Putamen (tissue), 1 donor: ENCODE measurements around the gene SIAH1.
A peak's percentile ranks its signal among the peaks of the same experiment; 100 is the strongest.
"Not testable (repeated sequence)": the region's sequence is repeated elsewhere in the genome, so short reads cannot be mapped to it uniquely, and the experiment has no call there.

ENCODE experiments used
- DNase-seq: peaks from one replicate; pipeline ENCODE4 v3.0.0-alpha.2; 2016; ENCODE audit warnings: low spot score

The SIAH1 gene

DNA sequence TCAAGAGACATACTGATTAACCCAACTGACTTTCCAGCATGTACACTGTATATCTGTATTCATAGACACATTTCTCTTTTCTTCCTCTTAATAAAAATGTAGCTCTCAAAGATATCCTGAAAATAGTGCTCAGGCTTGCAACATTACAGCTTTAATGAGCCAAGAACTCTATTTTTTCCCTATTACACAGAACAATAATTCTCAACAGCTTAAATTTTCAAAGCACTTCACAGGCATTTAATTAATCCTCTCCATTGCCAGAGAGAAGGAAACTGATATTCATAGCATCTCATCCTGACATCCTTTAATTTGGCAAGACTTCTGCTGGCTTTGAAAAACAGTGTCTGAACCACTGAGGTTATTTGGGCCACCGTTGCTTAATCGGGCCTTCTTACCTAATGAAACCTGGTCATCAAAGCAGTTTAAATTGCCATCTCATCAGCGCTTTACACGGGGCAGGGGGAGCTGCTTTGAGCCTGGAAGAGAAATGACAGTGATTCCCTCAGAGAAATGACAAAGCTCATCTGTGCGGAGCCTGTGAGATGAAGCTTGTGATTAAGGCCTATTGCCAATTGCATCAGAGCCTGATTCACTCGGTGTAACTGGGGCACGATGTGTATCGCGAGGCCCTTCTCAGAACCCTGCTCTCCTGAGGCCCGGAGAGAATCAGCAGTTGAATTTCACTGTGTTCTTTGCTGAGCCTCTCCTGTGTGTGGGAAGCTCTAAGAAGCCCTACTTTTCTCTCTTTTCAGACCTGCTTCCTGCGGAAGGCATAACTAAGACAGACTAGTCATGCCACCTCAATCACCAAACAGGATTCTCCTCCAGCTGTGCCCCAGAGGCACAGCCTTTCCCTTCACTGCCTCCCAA lies 8.5 kb upstream of the SIAH1 start:
- DNase-seq = peak; percentile 91

DNA sequence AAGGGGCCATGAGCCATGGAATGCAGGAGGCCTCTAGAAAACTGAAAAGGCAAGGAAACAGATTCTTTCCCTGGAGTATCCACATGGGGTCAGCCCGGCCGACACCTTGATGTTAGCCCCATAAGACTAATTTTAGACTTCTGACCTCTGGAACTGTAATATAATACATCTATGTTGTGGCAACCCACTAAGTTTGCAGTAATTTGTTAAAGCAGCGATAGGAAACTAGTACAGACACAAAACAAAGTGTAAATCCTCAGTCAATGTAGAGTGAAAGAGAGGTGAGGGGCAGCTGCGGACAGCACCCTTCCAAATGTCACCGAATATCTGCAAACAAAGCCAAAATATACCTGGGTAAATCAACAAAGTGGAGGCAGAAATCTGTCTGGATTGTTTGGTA lies 7.2 kb upstream of the SIAH1 start:
- no peak for DNase-seq

DNA sequence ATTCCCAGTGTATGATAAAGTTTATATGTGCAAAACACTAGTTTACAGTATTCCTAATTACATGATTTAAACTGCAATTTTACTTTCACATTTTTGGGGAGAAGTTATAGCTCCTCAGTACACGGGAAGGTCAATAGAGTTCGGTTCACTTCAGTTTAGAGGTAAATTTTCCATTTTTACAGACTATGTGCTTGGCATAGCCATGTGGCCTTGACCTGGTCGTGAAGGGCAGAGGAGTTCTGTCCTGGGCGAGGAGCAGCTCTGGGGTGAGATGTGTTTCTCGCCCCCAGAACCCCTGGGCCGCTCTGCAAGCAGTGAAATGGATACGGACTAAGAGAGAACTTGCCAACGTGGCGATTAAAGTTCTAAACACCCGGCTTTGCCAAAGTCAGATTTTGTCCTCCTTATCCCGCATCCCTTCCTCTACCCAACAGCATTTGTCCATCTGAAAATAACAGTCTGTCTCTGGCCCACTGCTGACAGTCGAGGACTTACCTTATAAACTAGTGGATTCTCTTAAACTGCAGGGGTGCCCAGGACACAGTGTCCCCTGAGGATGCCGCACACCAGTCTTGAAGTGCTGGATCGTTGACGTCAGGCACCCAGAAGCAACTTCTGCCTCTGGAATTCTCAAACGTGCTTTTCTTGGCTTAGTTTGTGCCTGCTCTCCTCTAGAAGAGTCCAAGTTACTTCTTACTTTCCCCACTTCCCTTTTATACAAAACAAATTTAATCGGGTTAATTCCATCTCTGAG lies 1.5 kb upstream of the SIAH1 start:
- no peak for DNase-seq

DNA sequence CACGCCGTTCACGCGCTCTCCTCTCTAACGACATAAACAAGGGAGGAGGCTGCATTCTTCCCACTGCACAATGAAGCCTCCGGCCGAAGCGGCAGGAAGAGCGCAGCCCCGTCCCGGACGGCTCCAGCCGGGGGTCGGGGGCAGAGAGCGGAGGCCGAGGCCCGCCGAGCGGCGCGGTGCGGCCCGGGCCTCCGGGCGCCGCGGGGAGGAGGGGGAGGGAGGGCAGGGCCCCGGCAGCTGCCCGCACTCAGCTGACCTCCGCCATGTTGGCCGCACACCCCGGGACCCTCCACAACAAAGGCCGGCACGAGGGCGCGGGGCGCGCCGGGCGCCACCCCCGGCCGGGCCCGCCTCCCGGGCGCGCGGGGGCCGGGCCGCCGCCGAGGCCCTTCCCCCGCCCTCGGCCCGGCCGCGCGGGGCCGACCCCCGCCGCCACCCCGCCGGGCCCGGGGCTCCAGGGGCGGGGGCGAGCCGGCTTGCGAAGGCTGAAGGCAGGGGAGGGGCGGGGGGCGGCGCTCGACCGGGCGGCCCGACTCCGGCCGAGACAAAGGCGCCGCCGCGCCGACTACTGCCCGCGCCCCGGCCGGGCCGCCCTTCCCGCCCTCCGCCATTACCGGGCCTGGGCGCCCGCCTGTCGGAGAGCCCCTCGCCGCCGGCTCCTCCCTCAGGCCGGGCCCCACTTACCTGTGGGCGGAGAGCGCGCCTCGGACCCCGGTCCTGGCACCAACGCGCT lies 527 bp downstream of the SIAH1 start:
- peak; percentile 71 for DNase-seq

DNA sequence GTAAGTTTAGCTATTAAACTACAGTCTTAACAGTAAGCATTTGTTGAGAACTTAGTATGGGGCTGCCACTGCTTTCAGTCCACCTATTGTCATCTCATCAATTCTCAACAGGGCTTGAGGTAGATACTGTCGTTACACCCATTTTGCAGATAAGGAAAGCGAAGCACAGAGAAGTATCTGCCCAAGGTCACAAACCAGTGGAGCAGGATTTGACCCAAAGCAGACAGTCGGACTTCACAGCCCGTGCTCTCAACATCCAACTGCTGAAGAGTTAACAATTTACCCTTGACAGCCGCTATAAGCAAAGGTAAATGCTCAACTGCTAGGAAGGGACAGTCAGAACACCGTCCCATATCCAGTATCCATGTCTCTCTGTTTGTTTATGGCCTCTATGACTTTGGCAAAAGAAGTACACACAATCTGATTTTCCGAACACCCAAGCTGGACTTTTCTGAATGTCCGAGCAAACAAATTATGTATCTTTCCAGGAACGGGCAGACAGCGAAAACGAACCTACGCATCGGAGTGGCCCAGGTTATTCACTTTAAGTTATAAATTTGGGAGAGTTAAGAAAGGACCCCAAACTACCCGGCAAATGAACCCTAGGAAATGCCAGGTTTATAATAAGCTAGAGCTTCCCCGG lies 1.2 kb downstream of the SIAH1 start:
- peak; percentile 22 for DNase-seq

DNA sequence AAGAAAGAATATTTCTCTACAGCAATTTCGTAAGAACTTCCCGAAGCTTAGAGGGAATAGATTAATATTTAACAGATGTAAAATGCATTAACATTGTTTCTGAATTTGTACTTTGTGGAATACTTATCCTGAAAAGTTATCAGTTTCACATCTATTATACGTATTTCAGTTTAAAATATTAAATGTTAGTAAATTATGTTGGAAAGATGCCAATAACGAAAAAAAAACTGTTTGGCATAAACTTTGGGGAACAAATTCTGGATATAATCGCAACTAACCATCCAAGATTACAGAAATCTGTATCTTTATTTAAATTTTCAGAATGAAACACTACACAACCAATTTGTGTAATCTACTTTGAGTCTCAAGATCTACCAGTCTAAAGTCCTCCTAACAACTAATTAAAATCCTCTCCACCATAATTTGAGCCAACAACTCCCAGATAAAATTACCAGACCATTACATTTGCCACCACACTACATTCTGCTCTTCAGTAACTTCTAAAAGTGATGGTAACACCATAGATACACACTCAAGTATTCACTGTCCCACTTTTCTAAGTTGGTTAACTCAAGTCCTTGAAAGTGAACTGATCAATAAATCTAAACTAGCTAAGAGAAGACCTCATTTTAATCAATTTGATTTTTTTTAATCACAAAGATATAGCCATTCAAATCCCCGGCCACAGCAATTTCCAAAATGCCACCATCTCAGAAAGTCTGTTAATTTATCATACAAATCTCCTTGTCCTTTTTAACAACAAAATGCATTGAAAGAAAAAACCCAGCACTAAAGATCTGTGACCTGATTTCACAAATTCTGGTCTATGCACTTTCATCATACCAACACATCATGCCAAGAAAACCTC lies 2.0 kb downstream of the SIAH1 start:
- no peak for DNase-seq

DNA sequence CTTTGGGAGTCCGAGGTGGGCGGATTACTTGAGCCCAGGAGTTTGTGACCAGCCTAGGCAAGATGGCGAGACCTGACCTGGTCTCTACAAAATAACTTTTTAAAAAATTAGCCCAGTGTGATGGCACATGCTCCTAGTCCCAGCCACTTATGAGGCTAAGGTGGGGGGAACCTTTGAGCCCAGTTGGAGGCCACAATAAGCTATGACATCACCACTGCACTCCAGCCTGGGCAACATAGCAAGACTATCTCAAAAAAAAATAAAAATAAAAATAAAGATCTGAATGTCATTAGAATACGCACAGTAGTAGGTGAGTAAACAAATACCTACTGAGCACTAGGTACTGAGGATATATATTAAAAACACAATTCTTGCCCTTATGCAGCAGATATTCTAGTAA lies 3.1 kb downstream of the SIAH1 start:
- no peak for DNase-seq

DNA sequence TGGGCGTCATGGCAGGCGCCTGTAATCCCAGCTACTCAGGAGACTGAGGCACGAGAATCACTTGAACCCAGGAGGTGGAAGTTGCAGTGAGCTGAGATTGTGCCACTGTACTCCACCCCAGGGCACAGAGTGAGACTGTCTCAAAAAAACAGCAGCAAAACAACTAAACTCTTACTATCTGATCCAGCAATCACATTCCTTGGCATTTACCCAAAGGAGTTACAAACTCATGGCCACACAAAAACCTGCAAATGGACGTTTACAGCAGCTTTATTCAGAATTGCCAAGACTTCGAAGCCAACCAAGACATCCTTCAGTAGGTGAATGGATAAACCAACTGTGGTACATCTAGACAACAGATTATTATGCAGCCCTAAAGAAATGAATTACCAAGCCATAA lies 4.0 kb downstream of the SIAH1 start:
- DNase-seq = no peak

DNA sequence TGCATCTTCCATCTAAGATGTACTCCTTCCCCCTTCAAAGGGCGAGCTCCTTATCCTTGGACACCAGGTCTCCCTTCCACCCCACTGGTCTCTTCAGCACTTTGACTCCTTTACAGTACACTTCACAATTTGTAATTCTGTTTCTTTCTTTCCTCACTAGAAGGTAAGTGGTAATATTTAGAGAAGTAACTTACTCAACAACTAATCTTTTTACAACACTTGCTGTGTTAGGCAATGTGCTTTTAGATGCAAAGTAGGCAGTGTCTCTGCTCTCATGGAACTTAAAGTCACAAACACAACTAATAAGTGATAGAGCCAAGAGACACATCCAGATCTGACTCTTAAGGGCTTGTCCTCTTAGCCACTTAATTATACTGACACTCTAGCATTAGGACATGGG lies 6.4 kb downstream of the SIAH1 start:
- DNase-seq = no peak

DNA sequence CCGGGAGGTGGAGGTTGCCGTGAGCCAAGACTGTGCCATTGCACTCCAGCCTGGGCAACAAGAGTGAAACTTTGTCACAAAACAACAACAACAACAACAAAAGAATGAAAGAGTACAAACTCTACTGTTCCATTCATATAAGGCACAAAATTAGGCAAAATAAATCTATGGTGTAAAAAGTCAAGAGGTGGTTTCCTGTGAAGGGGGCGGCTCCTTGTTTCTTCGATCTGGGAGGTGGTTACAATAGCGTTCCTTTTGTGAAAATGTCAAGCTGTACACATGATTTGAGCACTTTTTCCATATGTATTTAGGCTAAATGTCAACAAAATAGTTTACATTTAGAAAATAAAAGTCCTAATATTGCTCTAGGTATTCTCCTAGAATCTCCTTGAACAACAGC lies 6.9 kb downstream of the SIAH1 start:
- DNase-seq = no peak

DNA sequence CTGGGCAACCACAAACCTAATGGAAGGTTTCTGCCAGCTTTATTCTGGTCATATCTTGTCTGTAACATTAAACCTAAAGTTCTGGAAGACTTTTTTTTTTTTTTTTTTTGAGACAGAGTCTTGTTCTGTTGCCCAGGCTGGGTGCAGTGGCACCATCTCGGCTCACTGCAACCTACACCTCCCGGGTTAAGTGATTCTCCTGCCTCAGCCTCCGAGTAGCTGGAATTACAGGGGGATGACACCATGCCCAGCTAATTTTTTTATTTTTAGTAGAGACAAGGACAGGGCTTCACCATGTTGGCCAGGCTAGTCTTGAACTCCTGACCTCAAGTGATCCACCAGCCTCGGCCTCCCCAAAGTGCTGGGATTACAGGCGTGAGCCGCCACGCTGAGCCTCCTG lies 7.9 kb downstream of the SIAH1 start:
- not testable (repeated sequence) for DNase-seq

DNA sequence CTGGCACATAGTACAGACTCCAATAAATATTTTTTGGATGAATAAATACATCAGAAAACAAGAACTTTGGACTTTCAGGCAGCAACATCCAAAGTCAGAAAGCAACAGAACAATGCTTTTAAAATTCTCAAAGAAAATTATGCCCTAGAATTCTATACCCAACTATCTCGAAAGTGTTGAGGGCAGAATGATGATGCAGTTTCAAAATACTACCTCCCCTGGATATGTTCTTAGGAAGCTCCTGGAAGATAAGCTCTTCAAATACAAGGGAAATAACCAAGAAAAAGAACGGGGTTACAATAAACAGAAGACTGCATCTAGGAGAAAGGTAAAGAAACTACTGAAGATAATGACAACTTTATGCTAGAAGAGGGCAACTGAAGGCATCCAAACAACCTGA lies 11.0 kb downstream of the SIAH1 start:
- no peak for DNase-seq

DNA sequence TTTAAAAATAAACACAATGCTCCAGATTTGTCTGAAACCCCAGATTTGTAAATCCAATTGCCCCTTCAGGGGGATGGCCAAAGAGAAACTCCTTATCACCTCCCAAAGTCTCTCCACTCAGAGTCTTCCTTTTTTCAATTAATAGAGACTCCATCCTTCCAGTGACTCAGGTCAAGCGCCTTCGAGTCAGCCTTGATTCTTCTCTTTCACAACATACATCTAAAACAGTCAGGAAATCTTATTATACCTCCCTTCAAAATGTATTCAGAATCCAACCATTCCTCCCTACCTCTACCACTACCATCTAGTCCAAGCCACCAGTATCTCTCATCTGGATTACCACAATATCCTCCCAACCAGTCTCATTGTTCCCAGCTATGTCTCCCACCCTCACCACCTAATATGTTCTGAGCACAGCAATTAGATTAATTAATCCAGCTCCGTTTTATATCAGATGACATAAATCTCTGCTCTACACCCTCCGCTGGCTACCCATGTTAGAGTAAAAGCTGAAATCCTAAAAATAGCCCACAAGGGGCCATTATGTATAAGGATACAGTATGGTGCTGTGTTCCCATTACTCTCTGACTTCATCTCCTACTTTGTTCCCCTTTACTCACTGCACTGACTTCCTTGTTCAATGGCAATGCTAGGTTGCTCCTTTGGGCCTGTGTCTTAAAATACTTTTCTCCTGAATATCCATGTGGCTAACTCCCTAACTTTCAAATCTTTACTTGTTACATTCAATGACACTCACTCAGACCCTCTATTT lies 11.8 kb downstream of the SIAH1 start:
- no peak for DNase-seq

DNA sequence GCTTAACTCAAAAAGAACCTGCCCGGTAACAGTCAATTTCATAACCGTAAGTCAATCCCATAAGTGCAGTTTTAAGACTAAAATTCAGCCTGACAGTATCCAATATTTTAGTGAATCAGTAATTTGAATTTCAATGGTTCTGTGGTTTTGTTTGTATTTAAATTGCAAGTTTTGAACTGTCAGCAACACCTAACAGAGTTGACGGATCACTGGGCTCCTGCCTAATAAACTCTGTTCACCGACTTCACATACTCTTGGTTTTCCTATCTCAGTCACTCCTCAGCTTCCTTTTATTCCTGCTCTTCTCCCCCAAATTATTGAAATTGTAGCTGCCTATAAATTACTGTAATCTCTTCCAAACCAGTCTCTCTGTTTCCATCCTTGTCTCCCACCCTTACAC lies 12.5 kb downstream of the SIAH1 start:
- DNase-seq = no peak

DNA sequence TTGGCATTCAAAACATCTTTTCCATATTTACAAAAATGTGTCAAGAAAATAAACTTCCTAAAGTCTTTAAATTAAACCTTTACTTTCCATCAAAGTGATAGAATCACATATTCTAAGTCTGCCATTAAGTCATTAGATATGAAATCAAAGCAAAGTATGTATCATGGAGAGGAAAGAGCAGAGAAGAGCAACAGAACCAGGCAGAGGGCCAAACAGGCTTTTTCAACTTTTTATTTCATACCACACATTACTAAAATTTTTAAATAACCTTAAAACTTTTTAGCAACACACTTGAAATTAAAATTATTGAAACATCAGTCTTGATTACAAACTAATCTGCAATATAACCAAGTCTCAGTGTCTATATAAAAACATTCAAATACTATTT lies 13.8 kb downstream of the SIAH1 start:
- no peak for DNase-seq

DNA sequence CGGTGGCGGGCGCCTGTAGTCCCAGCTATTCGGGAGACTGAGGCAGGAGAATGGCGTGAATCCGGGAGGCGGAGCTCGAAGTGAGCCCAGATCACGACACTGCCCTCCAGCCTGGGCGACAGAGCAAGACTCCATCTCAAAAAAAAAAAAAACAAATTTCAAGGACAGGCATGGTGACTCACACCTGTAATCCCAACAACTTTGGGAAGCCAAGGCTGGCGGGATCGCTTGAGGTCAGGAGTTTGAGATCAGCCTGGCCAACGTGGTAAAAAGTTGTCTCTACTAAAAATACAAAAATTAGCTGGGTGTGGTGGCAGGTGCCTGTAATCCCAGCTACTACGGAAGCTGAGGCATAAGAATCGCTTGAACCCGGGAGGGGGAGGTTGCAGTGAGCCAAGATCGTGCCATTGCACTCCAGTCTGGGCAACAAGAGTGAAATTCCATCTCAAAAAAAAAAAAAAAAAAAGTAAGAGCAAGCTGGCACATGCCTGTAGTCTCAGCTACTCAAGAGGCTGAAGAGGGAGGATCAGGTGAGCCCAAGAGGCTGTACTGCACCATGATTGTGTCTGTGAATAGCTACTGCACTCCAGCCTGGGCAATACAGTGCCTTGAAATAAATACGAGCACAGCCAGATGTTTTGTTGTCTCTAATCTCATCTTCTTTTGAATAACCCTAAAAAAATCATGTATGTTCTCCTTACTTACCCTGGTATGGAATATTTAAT lies 14.4 kb downstream of the SIAH1 start:
- not testable (repeated sequence) for DNase-seq

DNA sequence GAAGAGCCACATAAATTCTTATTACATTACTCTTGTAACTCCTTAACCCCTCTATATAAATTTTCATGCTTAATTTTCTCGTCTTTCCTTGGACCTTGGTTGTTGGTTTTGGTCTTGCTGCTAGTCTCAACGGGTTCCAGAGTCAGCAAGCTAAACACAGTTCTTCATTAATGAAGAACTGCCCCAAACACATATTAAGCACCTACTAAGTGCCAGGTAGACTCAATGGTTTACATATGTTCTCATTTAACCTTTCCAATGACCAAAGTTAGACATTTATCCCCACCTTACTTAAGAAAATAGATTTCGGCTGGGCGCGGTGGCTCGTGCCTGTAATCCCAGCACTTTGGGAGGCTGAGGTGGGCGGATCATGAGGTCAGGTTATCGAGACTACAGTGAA lies 15.0 kb downstream of the SIAH1 start:
- DNase-seq = no peak

DNA sequence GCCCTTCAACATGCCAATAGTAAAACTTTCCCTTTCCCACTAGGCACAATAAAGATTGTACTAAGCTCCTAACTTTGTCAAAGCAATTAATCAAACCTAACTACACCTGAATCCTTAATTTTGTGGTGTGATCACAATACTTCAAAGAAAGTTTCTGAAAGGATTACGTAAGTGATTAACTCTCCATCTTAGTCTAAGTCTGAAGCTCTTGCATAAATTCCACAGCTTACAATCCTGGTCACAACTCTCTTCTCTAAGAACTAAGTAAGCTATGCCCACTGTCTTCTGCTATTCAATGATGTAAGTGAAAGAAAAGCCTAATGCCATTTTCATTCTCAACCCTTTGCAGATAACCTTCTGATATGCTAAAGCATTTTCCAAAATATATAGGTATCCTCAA lies 15.4 kb downstream of the SIAH1 start:
- DNase-seq = no peak

DNA sequence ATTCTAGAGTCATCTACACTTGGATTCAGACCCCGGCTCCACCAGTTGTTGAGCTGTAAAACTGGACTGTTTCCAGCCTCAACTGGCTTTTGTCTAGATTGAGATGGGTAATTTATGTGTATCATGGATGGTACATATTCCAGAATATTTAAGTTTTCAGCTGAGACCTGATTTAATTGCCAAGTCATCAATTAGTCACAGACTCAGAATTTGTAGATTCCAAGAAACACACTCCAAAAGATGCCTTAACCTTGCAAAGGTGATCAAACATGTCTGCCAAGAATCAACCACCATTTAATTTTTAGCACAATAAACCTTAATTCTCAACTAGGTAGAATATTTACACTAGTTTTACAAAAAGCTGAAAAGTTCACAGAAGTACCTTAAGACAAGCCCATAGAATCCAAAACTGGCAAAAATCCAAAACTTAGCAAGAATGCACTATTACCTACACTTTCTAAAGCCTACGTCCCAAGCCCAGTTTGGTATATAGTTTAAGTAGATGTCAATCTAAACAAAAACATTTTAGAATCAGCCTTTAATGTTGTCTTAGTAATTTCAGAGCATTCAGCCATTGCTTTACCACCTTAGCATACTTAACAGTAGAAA lies 17.7 kb downstream of the SIAH1 start:
- DNase-seq = no peak
